H9 (cell line): ENCODE results near the gene TMEM221. TPM values are rescaled to one million over a fixed set of nuclear protein-coding genes. Genes with fewer than 3 reads are reported as not detected.
A peak's percentile ranks its signal among the peaks of the same experiment; 100 is the strongest.

ENCODE experiments used
- DNase-seq: peaks from one replicate; pipeline ENCODE4 v3.0.0-alpha.2; 2017
- H2AFZ ChIP-seq: one replicate; pipeline ENCODE4 v1.6.1; 2013; ENCODE audit warnings: mild to moderate bottlenecking, low read length, control low read depth, moderate library complexity
- H2AK5ac ChIP-seq: 2 replicates; pipeline ENCODE4 v1.6.1; 2013; ENCODE audit warnings: low read length, control low read depth, mixed read lengths; ENCODE audit not compliant: insufficient read length
- H2BK120ac ChIP-seq: one replicate; pipeline ENCODE4 v1.6.1; 2013; ENCODE audit warnings: low read depth, mild to moderate bottlenecking, low read length, control low read depth, inconsistent platforms; ENCODE audit not compliant: poor library complexity, severe bottlenecking
- H2BK12ac ChIP-seq: 2 replicates; pipeline ENCODE4 v1.6.1; 2013; ENCODE audit warnings: low read length, control low read depth, mixed read lengths, low read depth; ENCODE audit not compliant: insufficient read length
- H2BK15ac ChIP-seq: 2 replicates; pipeline ENCODE4 v1.6.1; 2013; ENCODE audit warnings: low read depth, low read length, control low read depth
- H2BK20ac ChIP-seq: one replicate; pipeline ENCODE4 v1.6.1; 2013; ENCODE audit warnings: low read depth, mild to moderate bottlenecking, low read length, control low read depth, inconsistent platforms; ENCODE audit not compliant: poor library complexity, severe bottlenecking
- H2BK5ac ChIP-seq: 2 replicates; pipeline ENCODE4 v1.6.1; 2013; ENCODE audit warnings: low read length, control low read depth, mixed read lengths; ENCODE audit not compliant: insufficient read length
- H3K14ac ChIP-seq: 2 replicates; pipeline ENCODE4 v1.6.1; 2013; ENCODE audit warnings: low read length, control low read depth; ENCODE audit not compliant: insufficient read depth
- H3K18ac ChIP-seq: 2 replicates; pipeline ENCODE4 v1.6.1; 2013; ENCODE audit warnings: low read depth, mild to moderate bottlenecking, mixed read lengths, low read length, control low read depth; ENCODE audit not compliant: insufficient read length
- H3K23ac ChIP-seq: 2 replicates; pipeline ENCODE4 v1.6.1; 2013; ENCODE audit warnings: low read length, control low read depth, mixed read lengths, low read depth; ENCODE audit not compliant: insufficient read length
- H3K23me2 ChIP-seq: 2 replicates; pipeline ENCODE4 v1.6.1; 2013; ENCODE audit warnings: low read depth, mild to moderate bottlenecking, mixed read lengths, low read length, control low read depth; ENCODE audit not compliant: insufficient read length, poor library complexity, severe bottlenecking
- H3K27ac ChIP-seq: 2 replicates; pipeline ENCODE4 v1.5.1; 2013; ENCODE audit warnings: low read length, control low read depth, mixed read lengths, low read depth; ENCODE audit not compliant: insufficient read length
- H3K27me3 ChIP-seq: 2 replicates; pipeline ENCODE4 v1.6.1; 2013; ENCODE audit warnings: low read length, control low read depth, inconsistent platforms; ENCODE audit not compliant: insufficient read depth
- H3K4ac ChIP-seq: 2 replicates; pipeline ENCODE4 v1.6.1; 2013; ENCODE audit warnings: low read depth, mild to moderate bottlenecking, control low read depth, inconsistent platforms, low read length, moderate library complexity
- H3K4me1 ChIP-seq: 2 replicates; pipeline ENCODE4 v1.6.1; 2013; ENCODE audit warnings: low read length, control low read depth, inconsistent platforms; ENCODE audit not compliant: insufficient read depth
- H3K4me2 ChIP-seq: 2 replicates; pipeline ENCODE4 v1.6.1; 2013; ENCODE audit warnings: low read length, control low read depth, mixed read lengths; ENCODE audit not compliant: insufficient read length, insufficient read depth
- H3K56ac ChIP-seq: 2 replicates; pipeline ENCODE4 v1.6.1; 2013; ENCODE audit warnings: low read depth, mild to moderate bottlenecking, mixed read lengths, low read length, control low read depth; ENCODE audit not compliant: insufficient read length
- H3K79me1 ChIP-seq: 2 replicates; pipeline ENCODE4 v1.6.1; 2013; ENCODE audit warnings: low read depth, mild to moderate bottlenecking, moderate library complexity, low read length, control low read depth, inconsistent platforms; ENCODE audit not compliant: insufficient read depth, poor library complexity, severe bottlenecking
- H3K79me2 ChIP-seq: 2 replicates; pipeline ENCODE4 v1.6.1; 2013; ENCODE audit warnings: low read length, control low read depth, inconsistent platforms; ENCODE audit not compliant: insufficient read depth
- H3K9ac ChIP-seq: 2 replicates; pipeline ENCODE4 v1.6.1; 2013; ENCODE audit warnings: low read length, control low read depth, mixed read lengths; ENCODE audit not compliant: insufficient read length; ENCODE audit errors: extremely low read depth
- H3K9me3 ChIP-seq: one replicate; pipeline ENCODE4 v1.6.1; 2013; ENCODE audit warnings: low read depth, low read length, inconsistent platforms; ENCODE audit not compliant: control insufficient read depth
- H3T11ph ChIP-seq: one replicate; pipeline ENCODE4 v1.6.1; 2013; ENCODE audit warnings: mild to moderate bottlenecking, low read length, control low read depth, inconsistent platforms
- H4K20me1 ChIP-seq: one replicate; pipeline ENCODE4 v1.6.1; 2013; ENCODE audit not compliant: control insufficient read depth, insufficient read length, insufficient read depth
- H4K5ac ChIP-seq: 2 replicates; pipeline ENCODE4 v1.6.1; 2013; ENCODE audit warnings: low read depth, mild to moderate bottlenecking, mixed read lengths, low read length, control low read depth; ENCODE audit not compliant: insufficient read length
- H4K8ac ChIP-seq: replicated peaks from 2 replicates; pipeline ENCODE4 v1.6.1; 2013; ENCODE audit warnings: low read length, control low read depth, mixed read lengths, low read depth; ENCODE audit not compliant: insufficient read length
- H4K91ac ChIP-seq: 2 replicates; pipeline ENCODE4 v1.6.1; 2013; ENCODE audit warnings: low read depth, mild to moderate bottlenecking, moderate library complexity, mixed read lengths, low read length, control low read depth; ENCODE audit not compliant: insufficient read length
- H3K27ac Mint-ChIP-seq, 3 experiments: 2 replicates in 2 of 3; 3 replicates in 1 of 3; pipeline ENCODE4 v1.8.0; 2020 to 2021; ENCODE audit warnings: mixed read lengths in 3 of 3, mild to moderate bottlenecking in 1 of 3, moderate library complexity in 1 of 3
- H3K27me3 Mint-ChIP-seq: 2 replicates; pipeline ENCODE4 v1.8.0; 2021; ENCODE audit warnings: low read depth, mild to moderate bottlenecking, moderate library complexity, mixed read lengths
- H3K36me3 Mint-ChIP-seq, 3 experiments: 2 replicates in 2 of 3; 3 replicates in 1 of 3; pipeline ENCODE4 v1.8.0; 2020 to 2021; ENCODE audit warnings: low read depth in 3 of 3, mixed read lengths in 3 of 3; ENCODE audit not compliant: insufficient read depth in 1 of 3
- H3K4me1 Mint-ChIP-seq, 2 experiments: 2 replicates each; pipeline ENCODE4 v1.8.0; 2020; ENCODE audit warnings: mixed read lengths in 2 of 2
- H3K4me3 Mint-ChIP-seq, 2 experiments: 2 replicates in 1 of 2; 3 replicates in 1 of 2; pipeline ENCODE4 v1.8.0; 2020 to 2021; ENCODE audit warnings: mild to moderate bottlenecking in 2 of 2, mixed read lengths in 2 of 2, moderate library complexity in 1 of 2
- H3K9me3 Mint-ChIP-seq, 2 experiments: 2 replicates in 1 of 2; 3 replicates in 1 of 2; pipeline ENCODE4 v1.8.0; 2020; ENCODE audit warnings: mild to moderate bottlenecking in 2 of 2, mixed read lengths in 2 of 2, moderate library complexity in 1 of 2
- WGBS: extraction: QIAGEN DNeasy Blood & Tissue Kit; methylation state at CpG from one replicate; pipeline ENCODE4 v1.1.7; 2013; ENCODE audit warnings: missing lambda C conversion rate, low lambda C conversion rate, mixed read lengths; ENCODE audit not compliant: insufficient read length; ENCODE audit errors: extremely low coverage; 5-methylcytosine and 5-hydroxymethylcytosine counted together
- total RNA-seq: library from RNA; stranded (reverse); gene quantifications from 2 replicates; pipeline ENCODE4 v1.2.1, GENCODE V29; 2021
- TF ChIP-seq, protein P1 (sequence below): fragments of 200-600 bp; sonication (generic); conservative IDR thresholded peaks from 3 replicates; pipeline ENCODE4 v1.8.0; 2021; ENCODE audit warnings: antibody characterized with exemption, mild to moderate bottlenecking

Gene TMEM221
- total RNA-seq, 1 experiment from 2014 or later, result 1.4 TPM

DNA sequence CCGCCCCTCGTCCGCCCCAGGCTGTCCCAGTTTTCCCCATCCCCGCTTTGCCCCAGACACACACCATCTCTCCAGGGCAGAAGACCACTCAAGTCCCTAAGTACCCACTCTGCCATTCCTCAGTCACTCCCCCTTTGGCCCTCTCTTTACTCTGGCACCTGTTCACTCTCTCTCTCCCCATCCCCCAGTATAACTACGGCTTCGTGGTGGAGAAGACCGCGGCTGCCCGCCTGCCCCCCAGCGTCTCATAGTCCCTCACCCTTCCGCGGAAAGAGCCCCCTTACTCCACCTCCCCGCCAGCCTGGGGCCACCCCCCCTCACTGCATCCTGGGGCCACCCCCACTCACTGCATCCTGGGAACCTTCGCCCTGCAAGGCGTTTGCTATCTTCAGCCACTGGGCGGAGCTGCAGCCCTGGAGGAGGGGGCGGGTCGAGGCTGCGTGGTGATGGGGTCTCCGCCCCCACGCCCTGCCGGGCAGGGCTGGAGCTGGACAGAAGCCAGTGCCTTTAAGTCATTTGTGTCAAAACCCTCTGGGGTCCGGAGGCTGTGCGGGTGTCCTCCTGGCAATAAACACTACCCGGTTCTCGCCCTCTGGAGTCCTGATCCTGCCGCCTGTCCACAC is 23.6 kb downstream of the TMEM221 start:
- H3K14ac ChIP-seq, result no peak overlapping the region; the same call in 1 of the 2 replicates
- H4K20me1 ChIP-seq, result no peaks in the 10 kb centered on the region
- no peak overlapping the region for H2BK20ac ChIP-seq
- no peaks in the 10 kb centered on the region for H3K27me3 ChIP-seq
- peak overlapping the region; percentile 26 for H3K4me2 ChIP-seq
- peaks cover 0 to 8% (median 4%) of the 10 kb centered on the region in 3 experiments; a peak in 2 of 7 replicates for H3K36me3 Mint-ChIP-seq
- H3K23ac ChIP-seq, result no peak overlapping the region
- no CpG with 5 or more reads among the region's 27 CpGs for WGBS
- H2BK5ac ChIP-seq, result no peak overlapping the region
- no peak overlapping the region for H2BK12ac ChIP-seq
- H2AFZ ChIP-seq, result no peak overlapping the region
- H3K4me3 Mint-ChIP-seq, result peak overlapping the region; percentile 67 to 82
- H3K9me3 ChIP-seq, result no peaks in the 10 kb centered on the region
- H2AK5ac ChIP-seq, result no peak overlapping the region
- H4K5ac ChIP-seq, result no peak overlapping the region
- no peaks in the 10 kb centered on the region for H3K79me1 ChIP-seq
- H4K91ac ChIP-seq, result no peak overlapping the region
- H3K4me1 Mint-ChIP-seq, result peaks cover 14 to 21% of the 10 kb centered on the region in 2 experiments
- H3T11ph ChIP-seq, result no peak overlapping the region
- no peak overlapping the region for H3K9ac ChIP-seq
- no peak overlapping the region for H3K27ac ChIP-seq
- H3K18ac ChIP-seq, result peak overlapping the region; percentile 11
- H3K23me2 ChIP-seq, result peaks cover 11% of the 10 kb centered on the region
- DNase-seq, result peak; percentile 90
- H3K4me1 ChIP-seq, result no peaks in the 10 kb centered on the region; the same call in 1 of the 2 replicates
- no peak overlapping the region; the same call in 1 of the 2 replicates for H2BK15ac ChIP-seq
- H3K56ac ChIP-seq, result no peak overlapping the region
- H2BK120ac ChIP-seq, result no peak overlapping the region
- no peak overlapping the region for H4K8ac ChIP-seq
- H3K4ac ChIP-seq, result no peak overlapping the region
- H3K79me2 ChIP-seq, result no peaks in the 10 kb centered on the region
- no peaks in the 10 kb centered on the region for H3K9me3 Mint-ChIP-seq
- H3K27me3 Mint-ChIP-seq, result no peaks in the 10 kb centered on the region; the same call in 1 of the 2 replicates
- H3K27ac Mint-ChIP-seq, result peak overlapping the region in 2 of 3 experiments; percentile 70 to 90; a peak in 2 of 7 replicates
- TF ChIP-seq, protein P1, sequence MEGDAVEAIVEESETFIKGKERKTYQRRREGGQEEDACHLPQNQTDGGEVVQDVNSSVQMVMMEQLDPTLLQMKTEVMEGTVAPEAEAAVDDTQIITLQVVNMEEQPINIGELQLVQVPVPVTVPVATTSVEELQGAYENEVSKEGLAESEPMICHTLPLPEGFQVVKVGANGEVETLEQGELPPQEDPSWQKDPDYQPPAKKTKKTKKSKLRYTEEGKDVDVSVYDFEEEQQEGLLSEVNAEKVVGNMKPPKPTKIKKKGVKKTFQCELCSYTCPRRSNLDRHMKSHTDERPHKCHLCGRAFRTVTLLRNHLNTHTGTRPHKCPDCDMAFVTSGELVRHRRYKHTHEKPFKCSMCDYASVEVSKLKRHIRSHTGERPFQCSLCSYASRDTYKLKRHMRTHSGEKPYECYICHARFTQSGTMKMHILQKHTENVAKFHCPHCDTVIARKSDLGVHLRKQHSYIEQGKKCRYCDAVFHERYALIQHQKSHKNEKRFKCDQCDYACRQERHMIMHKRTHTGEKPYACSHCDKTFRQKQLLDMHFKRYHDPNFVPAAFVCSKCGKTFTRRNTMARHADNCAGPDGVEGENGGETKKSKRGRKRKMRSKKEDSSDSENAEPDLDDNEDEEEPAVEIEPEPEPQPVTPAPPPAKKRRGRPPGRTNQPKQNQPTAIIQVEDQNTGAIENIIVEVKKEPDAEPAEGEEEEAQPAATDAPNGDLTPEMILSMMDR, result peak; percentile 68
